B cell (primary cell): Measurements from ENCODE around the gene NPAS3. TPM values are rescaled to one million over a fixed set of nuclear protein-coding genes. Genes with fewer than 3 reads are reported as not detected.

Source experiments
- ATAC-seq: fragments of 200-7000 bp; cut with Tn5 transposase; one replicate; pipeline ENCODE4 v1.10.0; 2021; ENCODE audit warnings: low read depth, mild to moderate bottlenecking, moderate number of reproducible peaks, moderate library complexity
- CTCF ChIA-PET: fragments of 350-600 bp; sonication (Branson Sonifier 250); formaldehyde crosslinking; loops from one replicate; lab custom pipeline; 2021; ENCODE audit warnings: antibody characterized with exemption, inconsistent platforms; lab: Charles Lee
- POLR2A ChIA-PET: fragments of 350-600 bp; sonication (Branson Sonifier 250); formaldehyde crosslinking; loops from one replicate; lab custom pipeline; 2021; ENCODE audit warnings: antibody characterized with exemption; lab: Charles Lee
- DNase-seq: peaks from one replicate; pipeline ENCODE4 v3.0.0; 2013
- H2AFZ ChIP-seq: 2 replicates; pipeline ENCODE4 v1.6.1; 2012; ENCODE audit warnings: mild to moderate bottlenecking, low read depth, low read length; ENCODE audit not compliant: insufficient read depth, poor library complexity, severe bottlenecking
- H3K27ac ChIP-seq, 2 donors: 1 replicate in 1 of 2; 2 replicates in 1 of 2; pipeline ENCODE4 v1.5.1; 2012 to 2013; ENCODE audit warnings: low read length in 2 of 2, mild to moderate bottlenecking in 2 of 2, moderate library complexity in 1 of 2
- H3K27me3 ChIP-seq, 4 experiments: fragments of 200-600 bp in 1 of 4; sonication (generic) in 1 of 4; replicated peaks in 1 of 4; 1 replicate in 2 of 4; 2 replicates in 2 of 4; pipeline versions ENCODE4 v1.6.1 to v1.7.0; 2013 to 2016; ENCODE audit warnings: low read length in 3 of 4, mild to moderate bottlenecking in 2 of 4, mixed read lengths in 1 of 4, moderate library complexity in 1 of 4; ENCODE audit not compliant: insufficient read depth in 4 of 4, control insufficient read depth in 3 of 4; ENCODE audit errors: control extremely low read depth in 1 of 4
- H3K36me3 ChIP-seq, 2 experiments: replicated peaks in 1 of 2; 1 replicate in 1 of 2; 2 replicates in 1 of 2; pipeline versions ENCODE4 v1.6.1 to v1.7.1; 2013; ENCODE audit warnings: low read length in 1 of 2; ENCODE audit not compliant: insufficient read depth in 2 of 2, control insufficient read depth in 1 of 2; ENCODE audit errors: control extremely low read depth in 1 of 2, extremely low read depth in 1 of 2
- H3K4me1 ChIP-seq, 2 donors: fragments of 200-600 bp in 1 of 2; sonication (generic) in 1 of 2; 1 replicate in 1 of 2; 2 replicates in 1 of 2; pipeline versions ENCODE4 v1.5.1 to v1.6.1; 2013 to 2017; ENCODE audit warnings: low read length in 2 of 2; ENCODE audit not compliant: control insufficient read depth in 2 of 2, insufficient read depth in 2 of 2
- H3K4me2 ChIP-seq: replicated peaks from 2 replicates; pipeline ENCODE3; 2012; ENCODE audit warnings: mild to moderate bottlenecking, low read depth, low read length; ENCODE audit not compliant: poor library complexity, severe bottlenecking
- H3K4me3 ChIP-seq, 5 experiments: fragments of 200-600 bp in 1 of 5; sonication (generic) in 1 of 5; 1 replicate in 3 of 5; 2 replicates in 2 of 5; pipeline versions ENCODE4 v1.5.1 to v1.7.0; 2011 to 2016; ENCODE audit warnings: low read length in 4 of 5, mild to moderate bottlenecking in 4 of 5, low read depth in 2 of 5, control low read depth in 1 of 5, moderate library complexity in 1 of 5; ENCODE audit not compliant: insufficient read depth in 1 of 5; ENCODE audit errors: control extremely low read depth in 1 of 5, extremely low read depth in 1 of 5
- H3K79me2 ChIP-seq: fragments of 200-600 bp; sonication (generic); one replicate; pipeline ENCODE4 v1.6.0; 2016; ENCODE audit warnings: low read length; ENCODE audit not compliant: control insufficient read depth, insufficient read depth
- H3K9ac ChIP-seq: fragments of 200-600 bp; sonication (generic); 2 replicates; pipeline ENCODE4 v1.6.1; 2017; ENCODE audit warnings: mild to moderate bottlenecking, low read length, moderate library complexity
- H3K9me3 ChIP-seq, 3 donors: one replicate each; pipeline versions ENCODE4 v1.6.1 to v1.7.1; 2013; ENCODE audit warnings: low read length in 2 of 3; ENCODE audit not compliant: control insufficient read depth in 2 of 3, insufficient read depth in 1 of 3; ENCODE audit errors: control extremely low read depth in 1 of 3
- H4K20me1 ChIP-seq: 2 replicates; pipeline ENCODE4 v1.6.0; 2012; ENCODE audit warnings: mild to moderate bottlenecking, low read length; ENCODE audit not compliant: insufficient read depth, control insufficient read depth, poor library complexity, severe bottlenecking
- H3K27ac Mint-ChIP-seq: one replicate; pipeline ENCODE4 v1.8.0; 2021; ENCODE audit warnings: mixed read lengths
- H3K27me3 Mint-ChIP-seq: one replicate; pipeline ENCODE4 v1.8.0; 2021; ENCODE audit warnings: mixed read lengths
- H3K4me1 Mint-ChIP-seq: one replicate; pipeline ENCODE4 v1.8.0; 2021; ENCODE audit warnings: mixed read lengths
- H3K4me3 Mint-ChIP-seq: one replicate; pipeline ENCODE4 v1.8.0; 2021; ENCODE audit warnings: mixed read lengths
- H3K9me3 Mint-ChIP-seq: one replicate; pipeline ENCODE4 v1.8.0; 2022; ENCODE audit warnings: mixed read lengths; ENCODE audit not compliant: insufficient read depth
- EZH2 ChIP-seq: IDR thresholded peaks from 2 replicates; pipeline ENCODE4 v1.6.1; 2012; ENCODE audit warnings: borderline replicate concordance, low read depth, mild to moderate bottlenecking, moderate library complexity, low read length; ENCODE audit not compliant: insufficient read depth, poor library complexity, severe bottlenecking
- WGBS: methylation state at CpG from one replicate; pipeline ENCODE4 v1.1.5; 2013; ENCODE audit warnings: missing lambda C conversion rate; ENCODE audit not compliant: insufficient coverage; 5-methylcytosine and 5-hydroxymethylcytosine counted together
- intact Hi-C: fragments of 100-400 bp; cut with micrococcal nuclease; formaldehyde crosslinking; loops from one replicate; pipeline ENCODE4 v1.10.0; 2022
- polyA plus RNA-seq: library from polyadenylated mRNA; depleted of rRNA; stranded (reverse); fragments of >200 nt; gene quantifications from 2 replicates; pipeline ENCODE4 v1.2.3, GENCODE V29; 2012
- total RNA-seq, 2 donors: library from RNA; stranded (reverse); fragments of 120-200 nt in 1 of 2; gene quantifications; 1 replicate in 1 of 2; 2 replicates in 1 of 2; pipeline versions ENCODE4 v1.2.3 to v1.2.4, GENCODE V29; 2013 to 2022
- TF ChIP-seq, protein P1 (sequence below): fragments of 200-600 bp; IDR thresholded peaks from one replicate; pipeline ENCODE4 v1.8.0; 2022; ENCODE audit warnings: antibody characterized with exemption, mild to moderate bottlenecking

Gene NPAS3
- total and polyA plus RNA-seq, 2 donors (not counting 1 experiment from before 2014, with no cell fraction given): not detected

DNA sequence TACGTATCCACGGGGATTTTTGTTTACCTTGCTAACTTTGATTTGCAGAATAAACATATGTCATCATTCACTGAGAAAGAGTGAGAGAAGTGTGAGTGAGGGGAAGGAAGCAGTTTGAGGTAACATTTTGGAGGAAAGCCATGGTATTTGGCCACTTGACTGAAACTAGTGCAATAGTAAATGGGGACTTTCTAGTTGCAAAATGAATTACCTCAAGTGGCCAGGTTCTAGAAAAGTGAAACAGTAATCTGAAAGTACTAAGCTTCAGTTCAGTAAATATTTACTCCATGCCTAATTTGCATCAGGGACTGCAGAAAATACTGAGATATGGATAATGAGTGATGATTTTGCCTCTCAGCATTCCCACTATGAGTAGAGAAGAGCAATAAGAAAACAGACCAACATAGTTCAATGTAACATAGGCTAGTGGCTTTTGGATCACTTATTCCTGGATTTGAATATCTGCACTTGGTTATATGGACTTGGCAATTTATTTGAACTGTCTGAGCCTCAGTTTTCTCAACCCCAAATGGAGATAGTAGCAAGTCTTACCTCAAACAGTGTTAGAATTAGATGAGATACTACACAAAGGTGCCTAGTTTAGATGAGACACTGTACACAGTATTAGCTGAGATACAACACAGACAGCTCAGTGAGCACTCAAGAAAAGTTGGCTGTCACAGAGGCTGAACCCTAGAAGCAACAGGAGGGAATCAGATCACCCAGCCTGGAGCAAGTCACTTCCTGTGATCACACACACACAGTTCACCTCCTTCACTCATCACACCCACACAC is 439.1 kb downstream of the NPAS3 start:
- Histone ChIP-seq H3K4me3 (no peak overlapping the region), H2AFZ (no peak overlapping the region), H3K9me3 (no peaks in the 10 kb centered on the region), H3K27me3 (no peaks in the 10 kb centered on the region), H3K9ac (no peak overlapping the region), H4K20me1 (no peaks in the 10 kb centered on the region), H3K27ac (no peak overlapping the region), H3K36me3 (no peaks in the 10 kb centered on the region), H3K4me1 (no peaks in the 10 kb centered on the region), H3K79me2 (no peaks in the 10 kb centered on the region), H3K4me2 (no peak overlapping the region)
- H3K9me3 Mint-ChIP-seq: no peaks in the 10 kb centered on the region
- POLR2A ChIA-PET: no interaction called here
- intact Hi-C loops: no loop called here
- H3K27ac Mint-ChIP-seq: no peak overlapping the region
- CTCF ChIA-PET: no interaction called here
- ATAC-seq: no peak
- H3K27me3 Mint-ChIP-seq: no peaks in the 10 kb centered on the region
- no peak for DNase-seq
- TF ChIP-seq EZH2: no peak
- TF ChIP-seq, protein P1, sequence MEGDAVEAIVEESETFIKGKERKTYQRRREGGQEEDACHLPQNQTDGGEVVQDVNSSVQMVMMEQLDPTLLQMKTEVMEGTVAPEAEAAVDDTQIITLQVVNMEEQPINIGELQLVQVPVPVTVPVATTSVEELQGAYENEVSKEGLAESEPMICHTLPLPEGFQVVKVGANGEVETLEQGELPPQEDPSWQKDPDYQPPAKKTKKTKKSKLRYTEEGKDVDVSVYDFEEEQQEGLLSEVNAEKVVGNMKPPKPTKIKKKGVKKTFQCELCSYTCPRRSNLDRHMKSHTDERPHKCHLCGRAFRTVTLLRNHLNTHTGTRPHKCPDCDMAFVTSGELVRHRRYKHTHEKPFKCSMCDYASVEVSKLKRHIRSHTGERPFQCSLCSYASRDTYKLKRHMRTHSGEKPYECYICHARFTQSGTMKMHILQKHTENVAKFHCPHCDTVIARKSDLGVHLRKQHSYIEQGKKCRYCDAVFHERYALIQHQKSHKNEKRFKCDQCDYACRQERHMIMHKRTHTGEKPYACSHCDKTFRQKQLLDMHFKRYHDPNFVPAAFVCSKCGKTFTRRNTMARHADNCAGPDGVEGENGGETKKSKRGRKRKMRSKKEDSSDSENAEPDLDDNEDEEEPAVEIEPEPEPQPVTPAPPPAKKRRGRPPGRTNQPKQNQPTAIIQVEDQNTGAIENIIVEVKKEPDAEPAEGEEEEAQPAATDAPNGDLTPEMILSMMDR: no peak
- H3K4me3 Mint-ChIP-seq: no peak overlapping the region
- WGBS: 29% methylated on average over 2 of the region's 2 CpGs
- H3K4me1 Mint-ChIP-seq: no peaks in the 10 kb centered on the region

DNA sequence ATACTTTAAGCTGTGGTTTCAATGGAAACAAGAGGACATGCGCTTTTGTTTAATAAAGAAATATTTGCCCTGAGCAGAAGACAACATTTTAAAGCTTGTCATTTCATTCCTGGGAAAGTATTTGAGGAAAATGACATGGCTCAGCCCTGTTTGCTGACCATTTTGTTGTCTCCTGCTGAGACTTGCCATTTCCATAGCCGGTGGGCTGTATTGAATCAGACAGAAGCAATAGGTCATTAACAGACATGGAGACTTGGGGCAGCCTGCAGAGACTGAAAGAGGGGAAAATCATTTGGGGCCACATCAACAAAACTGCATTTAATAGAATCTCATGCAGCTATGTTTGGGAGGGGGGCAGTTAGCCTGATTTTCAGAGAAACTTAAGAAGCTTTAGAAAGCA is 443.0 kb downstream of the NPAS3 start:
- Histone ChIP-seq H3K27me3 (no peaks in the 10 kb centered on the region), H3K79me2 (no peaks in the 10 kb centered on the region), H3K4me1 (no peaks in the 10 kb centered on the region), H3K4me2 (no peak overlapping the region), H4K20me1 (no peaks in the 10 kb centered on the region), H3K27ac (no peak overlapping the region), H3K4me3 (no peak overlapping the region), H3K9me3 (no peaks in the 10 kb centered on the region), H3K36me3 (no peaks in the 10 kb centered on the region), H3K9ac (no peak overlapping the region), H2AFZ (no peak overlapping the region)
- ChIA-PET POLR2A (no interaction called here), CTCF (no interaction called here)
- WGBS: 60% methylated on average over 1 of the region's 2 CpGs
- DNase-seq (no peak), ATAC-seq (no peak)
- Mint-ChIP-seq H3K27me3 (no peaks in the 10 kb centered on the region), H3K4me1 (no peaks in the 10 kb centered on the region), H3K27ac (no peak overlapping the region), H3K9me3 (no peaks in the 10 kb centered on the region), H3K4me3 (no peak overlapping the region)
- TF ChIP-seq, protein P1: no peak
- no peak for TF ChIP-seq EZH2
- intact Hi-C loops: no loop called here
